NOMO-1 treated with DMSO at 0.1 percent for 48 hours (cell line): Measurements from ENCODE around the gene CALCR.
"Not testable (repeated sequence)": the region's sequence is repeated elsewhere in the genome, so short reads cannot be mapped to it uniquely, and the experiment has no call there.

Experiments used
- DNase-seq: peaks from one replicate; lab custom pipeline; 2025; ENCODE audit not compliant: unreplicated experiment; lab: John Stamatoyannopoulos, UW

The CALCR gene

GRCh38 chr7:93562106-93562505 is 12.4 kb downstream of the CALCR start:
- DNase-seq: no peak

GRCh38 chr7:93559639-93560491 is 14.7 kb downstream of the CALCR start:
- peak; percentile 97 for DNase-seq

- DNase-seq: peak; percentile 34
Observed at GRCh38 chr7:93558705-93559614, 15.6 kb downstream of the CALCR start.

GRCh38 chr7:93551931-93552330 is 22.6 kb downstream of the CALCR start:
- no peak for DNase-seq

- DNase-seq: peak; percentile 70
Observed at GRCh38 chr7:93551063-93551895, 23.2 kb downstream of the CALCR start.

GRCh38 chr7:93547716-93548115 is 26.8 kb downstream of the CALCR start:
- no peak for DNase-seq

GRCh38 chr7:93544691-93545090 is 29.8 kb downstream of the CALCR start:
- DNase-seq: no peak

- DNase-seq: no peak
Observed at GRCh38 chr7:93538061-93538460, 36.5 kb downstream of the CALCR start.

GRCh38 chr7:93535616-93536015 is 38.9 kb downstream of the CALCR start:
- DNase-seq: no peak

- no peak for DNase-seq
Observed at GRCh38 chr7:93530701-93531100, 43.8 kb downstream of the CALCR start.

- no peak for DNase-seq
Observed at GRCh38 chr7:93516834-93517233, 57.7 kb downstream of the CALCR start.

GRCh38 chr7:93515144-93515543 is 59.4 kb downstream of the CALCR start:
- DNase-seq: no peak

- no peak for DNase-seq
Observed at GRCh38 chr7:93509303-93509702, 65.2 kb downstream of the CALCR start.

- DNase-seq: no peak
Observed at GRCh38 chr7:93503088-93503487, 71.4 kb downstream of the CALCR start.

- DNase-seq: not testable (repeated sequence)
Observed at GRCh38 chr7:93491860-93492259, 82.7 kb downstream of the CALCR start.

- no peak for DNase-seq
Observed at GRCh38 chr7:93476491-93477344, 97.8 kb downstream of the CALCR start.

- DNase-seq: no peak
Observed at GRCh38 chr7:93475811-93476210, 98.7 kb downstream of the CALCR start.

- DNase-seq: no peak
Observed at GRCh38 chr7:93471456-93471855, 103.1 kb downstream of the CALCR start.

GRCh38 chr7:93463764-93464163 is 110.8 kb downstream of the CALCR start:
- no peak for DNase-seq

GRCh38 chr7:93461350-93461749 is 113.2 kb downstream of the CALCR start:
- peak; percentile 56 for DNase-seq
